ENCODE results near the gene LYVE1.

The LYVE1 gene

DNA sequence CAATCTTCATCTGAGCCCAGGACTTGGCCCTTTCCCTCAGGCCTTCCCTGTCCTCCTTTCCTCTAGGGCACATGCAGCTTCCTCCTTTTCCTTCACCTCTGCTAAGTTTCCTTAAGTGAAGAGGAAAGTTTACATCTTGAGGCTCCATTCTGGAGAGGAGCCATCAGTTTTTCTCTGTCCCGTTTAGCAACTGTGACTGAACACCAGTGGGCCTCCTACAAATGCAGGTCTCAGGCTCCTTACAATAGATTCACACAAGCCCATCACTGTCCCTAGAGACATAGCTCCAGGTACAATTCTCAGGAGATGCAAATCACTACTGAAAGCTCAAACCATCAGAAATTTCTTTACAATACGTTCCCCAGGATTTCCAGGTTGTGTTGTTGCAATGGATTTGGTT lies 23.3 kb upstream of the LYVE1 start:
- DNase-seq = no peak

DNA sequence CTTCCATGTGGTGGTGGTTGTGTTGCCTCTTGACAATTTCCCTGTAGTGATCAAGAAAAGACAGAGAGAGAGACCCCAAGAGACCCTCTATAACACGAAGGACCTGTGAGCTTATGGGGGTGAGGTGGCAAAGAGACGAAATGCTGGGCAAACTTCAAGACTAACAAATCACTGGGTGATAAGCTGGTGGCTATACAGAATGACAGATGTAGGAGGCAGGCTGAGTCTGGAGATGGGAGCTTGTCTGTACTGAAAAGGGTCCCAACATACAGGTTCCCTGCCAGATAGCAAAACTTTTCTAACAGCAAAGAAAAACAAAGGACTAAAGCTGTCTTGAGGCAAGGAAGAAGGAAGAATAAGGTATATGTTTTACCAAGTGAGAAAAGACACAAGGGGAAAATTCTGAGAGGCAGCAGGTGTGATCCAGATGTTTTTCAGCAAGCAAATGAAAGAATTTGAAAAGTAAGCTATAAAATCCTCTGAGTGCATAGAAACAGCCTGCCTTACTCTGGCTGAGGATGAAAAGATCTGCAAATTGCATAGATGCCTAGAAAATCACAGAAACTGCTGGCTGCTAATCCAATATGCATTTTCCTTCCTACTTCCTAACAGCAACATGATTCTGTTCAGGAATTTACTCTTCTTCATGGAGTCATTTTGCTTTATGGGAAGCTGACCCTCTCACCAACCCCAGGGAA lies 21.9 kb upstream of the LYVE1 start:
- DNase-seq = no peak

DNA sequence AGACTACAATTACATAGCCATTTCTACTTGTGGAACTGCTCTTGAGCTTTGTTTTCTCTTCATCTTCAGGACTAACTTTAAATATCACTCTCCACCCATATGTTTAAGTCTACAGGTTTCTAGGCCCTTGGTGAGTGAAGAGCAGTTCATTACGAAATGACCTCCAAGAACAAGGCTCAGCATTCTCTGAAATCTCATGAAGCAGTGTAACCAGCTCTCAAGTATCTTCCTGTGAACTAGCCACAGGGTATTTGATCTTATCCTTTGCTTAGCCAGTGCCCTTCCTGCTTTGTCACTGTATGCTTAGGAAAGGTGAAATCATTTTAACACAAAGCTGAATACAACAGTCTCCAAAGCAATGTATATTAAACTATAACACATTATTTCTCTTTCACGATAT lies 20.4 kb upstream of the LYVE1 start:
- DNase-seq = no peak

DNA sequence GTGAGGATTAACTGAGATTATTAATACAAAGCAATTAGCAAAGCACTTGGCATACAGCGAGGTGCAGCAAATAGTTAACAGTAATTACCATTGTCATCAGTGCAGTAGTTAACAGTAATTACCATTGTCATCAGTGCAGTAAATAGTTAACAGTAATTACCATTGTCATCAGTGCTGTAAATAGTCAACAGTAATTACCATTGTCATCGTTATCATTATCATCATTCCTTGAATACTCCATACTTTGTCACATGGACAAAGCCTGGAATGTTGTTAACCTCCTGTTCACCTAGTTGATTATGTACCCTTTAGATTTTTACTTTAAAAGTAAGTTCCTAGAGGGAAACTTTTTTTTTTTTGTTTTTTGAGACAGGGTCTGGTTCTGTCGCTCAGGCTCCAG lies 19.5 kb upstream of the LYVE1 start:
- DNase-seq = no peak

DNA sequence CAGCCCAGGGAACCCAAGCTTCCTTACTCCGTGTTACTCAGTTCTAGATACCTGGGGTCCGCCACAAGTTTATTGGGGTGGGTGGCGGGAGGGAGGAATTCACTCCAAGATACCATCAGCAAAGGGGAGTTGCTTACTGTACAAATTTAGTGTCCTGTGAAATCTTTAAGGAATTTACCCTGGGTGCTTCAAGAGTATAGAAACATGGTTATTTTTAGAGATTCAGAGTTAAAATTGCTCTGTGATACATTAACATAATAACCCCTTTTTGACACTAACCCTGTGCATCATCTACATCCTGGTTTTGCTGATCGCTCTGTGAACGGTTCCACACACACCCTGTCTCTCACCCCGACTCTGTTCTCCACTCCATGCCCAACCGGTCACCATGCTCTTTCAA lies 18.9 kb upstream of the LYVE1 start:
- no peak for DNase-seq

DNA sequence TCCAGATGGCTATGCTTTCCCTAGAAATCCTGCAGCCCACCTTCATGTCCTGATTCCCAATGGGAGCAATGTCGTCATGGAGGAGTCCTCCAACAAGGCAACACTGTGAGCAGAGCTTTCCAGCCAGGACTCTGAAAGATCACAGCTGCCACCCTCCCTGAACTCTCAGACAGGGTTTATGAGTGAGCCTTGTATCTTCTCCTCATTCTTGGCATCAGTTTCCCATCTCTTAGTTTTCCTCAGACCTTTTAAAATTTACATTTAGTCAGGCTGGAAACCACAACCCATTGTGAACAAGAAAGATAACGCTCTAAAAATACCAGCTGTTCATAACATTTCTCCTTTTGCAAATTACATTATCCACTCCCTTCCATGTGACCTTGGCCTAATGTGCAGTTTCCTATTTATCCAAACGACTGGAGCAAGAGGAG lies 15.6 kb upstream of the LYVE1 start:
- DNase-seq = no peak

DNA sequence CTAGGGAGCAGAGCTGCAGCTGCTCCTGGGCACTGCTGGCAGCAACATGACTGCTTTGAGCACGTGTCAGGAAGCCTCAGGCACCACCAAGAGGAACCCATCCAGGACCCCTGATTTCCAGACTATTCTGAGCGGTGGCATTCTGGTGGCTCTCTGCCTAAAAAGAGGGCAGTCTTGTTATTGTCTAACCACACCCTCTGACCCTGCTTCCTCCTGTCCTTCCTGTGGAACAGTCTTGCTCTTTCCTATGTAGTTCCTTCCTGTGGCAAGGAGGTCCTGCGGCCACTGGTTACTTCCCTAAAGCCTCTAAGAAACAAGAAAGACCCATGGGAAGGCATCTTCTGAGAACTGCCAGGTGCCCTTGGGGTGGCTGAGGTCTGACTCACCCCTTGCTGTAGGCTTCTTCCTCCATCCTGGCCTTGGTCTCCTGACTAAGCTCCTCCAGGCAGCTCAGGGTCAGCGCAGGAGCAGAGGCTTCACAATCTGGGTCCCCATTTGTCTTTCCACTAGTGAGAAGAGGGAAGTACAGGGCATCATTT lies 13.1 kb upstream of the LYVE1 start:
- no peak for DNase-seq

DNA sequence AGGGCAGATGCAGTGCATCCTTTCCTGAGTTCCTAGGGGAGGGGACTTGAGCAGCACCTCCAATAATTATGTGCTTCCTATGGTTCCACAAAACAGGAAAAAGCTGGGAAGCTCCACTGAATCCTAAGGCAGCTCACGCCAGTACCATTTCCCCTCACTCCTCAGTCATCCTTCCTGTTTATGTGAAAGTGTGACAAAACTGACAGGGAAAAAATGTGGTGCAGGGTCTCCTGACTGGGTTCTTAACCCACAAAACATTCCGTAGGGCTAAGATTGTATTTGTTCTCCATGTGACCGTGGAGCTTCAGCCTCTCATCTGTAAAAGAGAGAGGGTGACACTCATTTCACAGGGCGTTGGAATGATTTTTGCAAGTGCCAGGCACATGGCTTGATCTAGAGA lies 12.2 kb upstream of the LYVE1 start:
- no peak for DNase-seq

DNA sequence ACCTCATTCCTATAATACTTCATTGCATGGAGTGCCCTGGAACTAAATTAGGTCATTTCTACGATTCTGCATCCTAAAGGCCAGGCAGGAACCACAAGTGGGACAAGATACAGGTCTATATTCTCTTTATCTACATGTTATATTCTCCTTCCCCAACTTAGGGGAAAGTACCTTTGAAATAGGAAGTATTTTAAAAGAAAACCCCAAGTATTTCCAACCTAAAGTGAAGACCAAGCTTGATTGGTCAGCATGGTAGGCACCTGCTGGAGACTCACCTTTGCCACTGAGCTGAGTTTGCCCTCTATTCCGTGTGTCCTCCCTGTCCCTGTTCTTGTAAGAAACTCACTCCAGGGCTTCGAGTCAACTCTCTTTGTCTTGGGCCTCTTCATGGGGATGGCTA lies 11.2 kb upstream of the LYVE1 start:
- DNase-seq = no peak

DNA sequence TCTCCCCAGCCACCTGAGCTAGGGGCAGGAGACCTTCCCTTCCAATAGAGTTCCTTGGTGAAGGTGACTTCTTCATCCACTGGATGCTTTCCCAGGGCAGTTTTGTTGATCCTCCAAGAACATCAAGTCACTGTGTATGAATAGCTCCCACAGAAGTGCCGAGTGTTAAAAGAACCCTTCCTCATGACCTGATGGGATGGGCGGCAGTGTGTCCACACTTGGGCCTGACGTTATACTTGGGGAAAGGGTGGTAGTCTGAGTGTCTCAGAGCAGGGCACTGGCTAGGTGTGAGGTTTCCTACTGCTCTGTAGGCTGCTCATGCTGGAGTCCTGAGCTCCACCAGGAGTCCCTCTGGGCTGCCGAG lies 7.6 kb upstream of the LYVE1 start:
- DNase-seq = no peak

DNA sequence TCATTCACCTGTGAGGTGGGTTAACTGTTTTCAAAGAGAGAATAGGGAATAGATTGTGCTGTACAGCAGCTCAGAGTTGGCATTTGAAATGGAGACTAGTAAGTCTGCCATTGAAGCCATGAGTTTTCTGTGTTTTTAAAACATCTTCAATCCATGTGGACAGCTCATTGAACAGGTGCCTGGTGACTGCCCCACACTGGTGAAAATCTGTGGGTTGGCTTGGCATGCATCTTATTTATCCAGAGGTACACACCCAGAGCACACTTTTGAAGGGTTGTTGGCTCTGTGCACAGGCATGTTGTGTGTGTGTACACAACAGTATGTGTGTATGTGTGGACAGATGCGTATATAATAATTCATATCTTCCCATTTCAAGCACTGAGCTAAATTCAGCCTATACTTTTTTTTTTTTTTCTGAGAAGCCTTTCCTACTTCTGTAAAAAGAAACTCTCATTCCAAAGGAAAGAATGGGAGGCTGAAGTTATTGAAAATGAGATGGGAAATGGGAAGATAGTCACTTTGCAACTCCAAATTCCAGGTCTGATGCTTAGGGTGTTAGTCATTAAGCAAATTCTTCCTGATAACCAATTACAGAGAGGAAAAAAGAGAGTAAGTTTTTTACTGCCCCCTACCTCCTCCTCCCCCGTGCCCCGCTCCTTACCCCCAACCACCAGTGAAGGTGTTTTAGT lies 7.0 kb upstream of the LYVE1 start:
- no peak for DNase-seq

DNA sequence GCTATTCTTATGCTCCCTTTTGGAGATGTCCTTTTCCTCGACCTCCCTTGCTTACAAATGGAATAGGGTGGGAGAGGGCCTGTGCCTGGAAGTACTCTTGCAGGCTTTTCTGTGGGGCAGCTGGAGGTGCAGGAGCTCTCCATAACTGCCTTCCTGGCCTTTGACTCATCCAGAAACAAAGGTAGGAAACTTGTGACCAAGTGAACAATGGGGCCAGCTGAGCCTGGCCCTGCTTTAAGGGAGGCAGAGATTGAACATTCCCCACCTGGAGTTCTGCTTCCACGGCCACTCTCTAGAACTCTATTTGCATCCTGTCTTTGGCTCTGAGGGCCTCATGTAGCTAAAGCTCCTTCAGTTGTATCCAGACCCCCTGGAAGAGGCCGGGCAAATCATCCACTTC lies 5.1 kb upstream of the LYVE1 start:
- DNase-seq = no peak

DNA sequence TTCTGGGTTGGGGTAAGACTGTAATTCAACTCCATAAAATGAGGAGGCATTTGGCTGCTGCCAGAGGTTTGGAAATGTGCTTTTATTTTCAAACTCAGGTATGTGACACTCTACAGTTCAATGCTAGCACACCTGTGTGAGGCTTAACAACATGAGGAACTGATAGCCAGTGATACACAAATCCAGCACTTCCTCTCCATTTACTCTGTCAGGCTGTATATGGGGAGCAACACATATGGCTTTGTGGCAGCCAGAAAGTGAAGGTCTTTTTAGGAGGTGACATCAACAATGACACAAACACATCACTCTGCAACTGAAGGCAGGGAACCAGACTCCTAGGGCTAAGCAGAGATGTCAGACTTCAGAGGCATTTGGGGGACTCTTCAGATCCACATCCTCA lies 4.6 kb upstream of the LYVE1 start:
- no peak for DNase-seq

DNA sequence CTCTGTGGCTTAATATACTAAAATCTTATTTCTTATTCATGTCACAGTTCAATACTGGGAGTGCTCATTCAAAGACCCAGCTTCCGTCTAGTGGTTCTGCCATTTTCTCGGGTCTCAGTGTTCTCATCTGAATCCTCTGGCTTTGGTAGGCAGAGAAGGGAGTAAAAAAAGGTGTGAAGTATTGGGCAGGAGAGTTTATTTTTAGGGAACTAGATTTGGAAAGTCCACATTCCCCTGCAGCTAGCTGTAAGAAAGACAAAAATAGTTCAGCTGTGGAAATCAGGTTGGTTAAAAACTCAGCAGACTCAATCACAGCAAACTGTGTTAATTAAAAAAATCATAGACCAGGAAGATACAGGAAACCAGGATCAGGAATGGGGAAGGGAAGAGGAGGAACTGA lies 4.1 kb upstream of the LYVE1 start:
- no peak for DNase-seq

DNA sequence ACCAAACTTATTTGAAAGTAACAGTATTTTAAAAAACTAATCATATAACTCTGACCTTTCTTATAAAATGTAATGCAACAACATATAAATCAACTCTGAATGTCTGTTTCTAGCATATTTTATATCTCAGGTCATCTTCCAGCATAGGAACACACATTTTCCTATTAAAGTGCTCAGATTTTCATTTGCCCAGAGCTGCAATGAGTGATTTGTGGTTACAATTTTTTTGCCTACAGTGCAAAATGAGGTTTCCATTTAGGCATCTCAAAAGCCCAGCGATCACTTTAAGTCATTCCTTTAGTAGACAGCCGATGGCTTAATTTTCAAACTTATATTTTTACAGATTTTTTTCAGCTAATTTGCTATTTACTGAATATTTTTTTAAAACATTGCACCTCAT lies 1.0 kb downstream of the LYVE1 start:
- DNase-seq = no peak

DNA sequence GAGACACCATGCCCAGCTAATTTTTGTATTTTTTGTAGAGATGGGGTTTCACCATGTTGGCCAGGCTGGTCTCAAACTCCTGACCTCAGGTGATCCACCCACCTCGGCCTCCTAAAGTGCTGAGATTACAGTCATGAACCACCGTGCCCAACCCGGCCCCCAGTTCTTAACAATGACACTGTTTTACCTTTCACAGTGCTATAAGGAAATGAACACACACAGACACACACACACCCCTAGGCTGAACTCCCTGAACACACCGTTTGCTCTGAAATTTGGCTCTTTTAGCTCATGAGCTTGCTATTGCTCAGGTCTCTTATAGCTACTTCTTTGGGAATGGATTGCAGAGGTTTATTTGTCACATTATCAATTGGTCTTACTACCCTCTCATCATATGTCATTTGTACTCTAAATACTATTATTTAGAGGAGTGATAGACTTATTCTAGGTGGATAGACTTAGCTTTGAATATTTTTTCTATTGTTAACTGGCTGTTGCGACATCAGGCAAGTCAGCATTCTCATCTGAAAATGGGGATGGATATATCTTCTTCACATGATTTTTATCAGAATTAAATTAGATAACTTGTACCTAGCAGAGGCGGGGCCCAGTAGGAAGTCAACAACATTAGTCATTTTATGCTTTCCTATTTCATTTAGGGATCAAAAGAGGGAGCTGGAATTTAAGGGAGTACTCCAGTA lies 2.1 kb downstream of the LYVE1 start:
- no peak for DNase-seq

DNA sequence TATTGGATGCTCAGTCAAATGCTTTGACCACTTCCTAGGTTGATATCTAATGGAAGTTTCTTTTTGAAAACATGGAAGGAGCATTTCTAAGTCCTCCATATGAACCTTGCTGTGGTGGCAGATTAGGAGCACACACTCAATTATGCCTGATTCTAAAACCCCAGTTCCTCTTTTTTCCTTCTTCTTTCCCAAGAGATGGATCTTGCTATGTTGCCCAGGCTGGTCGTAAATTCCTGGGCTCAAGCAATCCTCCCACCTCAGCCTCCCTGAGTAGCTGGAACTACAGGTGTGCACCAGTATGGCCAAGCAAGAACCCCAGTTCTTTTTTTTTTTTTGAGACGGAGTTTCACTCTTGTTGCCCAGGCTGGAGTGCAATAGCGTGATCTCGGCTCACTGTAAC lies 3.0 kb downstream of the LYVE1 start:
- no peak for DNase-seq

DNA sequence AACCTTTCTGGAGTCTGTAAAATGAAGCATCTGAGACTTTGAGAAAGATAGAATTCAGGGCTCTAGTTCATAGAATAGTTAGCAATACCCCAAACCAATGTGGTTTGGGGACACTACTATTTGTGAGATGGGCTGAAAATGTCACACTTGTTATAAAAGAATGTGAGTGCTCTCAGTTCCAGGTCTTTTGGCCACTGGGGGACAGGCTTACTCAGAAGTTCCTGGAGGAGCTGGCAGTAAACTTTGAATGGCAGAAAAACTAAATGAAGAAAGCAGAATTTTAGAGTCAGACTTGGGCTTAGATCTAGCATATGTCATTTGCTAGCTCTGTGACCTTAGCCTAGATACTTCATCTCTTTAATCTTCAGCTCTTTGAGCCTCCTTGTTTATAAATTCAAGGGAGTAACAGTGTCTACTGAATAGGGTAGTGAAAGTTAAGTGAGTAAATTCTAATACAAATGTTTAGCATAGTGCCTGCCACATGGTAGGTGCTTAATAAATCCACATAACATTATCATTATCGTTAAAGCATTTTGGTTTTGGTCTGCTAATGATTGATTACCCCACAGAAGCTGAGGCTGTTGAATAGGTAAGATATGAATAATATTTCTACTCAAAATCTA lies 3.7 kb downstream of the LYVE1 start:
- DNase-seq = no peak

DNA sequence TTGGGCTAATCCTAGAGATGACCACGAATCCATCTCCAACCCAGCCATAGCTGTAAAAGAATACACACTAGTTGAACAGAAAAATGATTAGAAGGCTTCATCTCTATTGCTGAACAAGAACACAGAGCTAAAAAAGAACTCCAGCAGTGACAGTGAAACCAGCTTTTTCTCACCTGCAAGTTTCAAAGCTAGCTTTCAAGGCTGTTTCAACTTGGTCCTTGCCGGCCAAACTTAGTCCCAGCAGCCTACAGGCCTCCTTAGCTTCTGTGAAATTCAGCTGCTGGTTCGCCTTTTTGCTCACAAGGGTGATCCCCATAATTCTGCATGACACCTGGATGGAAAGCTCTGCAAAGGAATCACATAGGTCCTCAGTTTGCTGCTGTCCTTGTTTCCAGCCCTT lies 4.4 kb downstream of the LYVE1 start:
- DNase-seq = no peak

DNA sequence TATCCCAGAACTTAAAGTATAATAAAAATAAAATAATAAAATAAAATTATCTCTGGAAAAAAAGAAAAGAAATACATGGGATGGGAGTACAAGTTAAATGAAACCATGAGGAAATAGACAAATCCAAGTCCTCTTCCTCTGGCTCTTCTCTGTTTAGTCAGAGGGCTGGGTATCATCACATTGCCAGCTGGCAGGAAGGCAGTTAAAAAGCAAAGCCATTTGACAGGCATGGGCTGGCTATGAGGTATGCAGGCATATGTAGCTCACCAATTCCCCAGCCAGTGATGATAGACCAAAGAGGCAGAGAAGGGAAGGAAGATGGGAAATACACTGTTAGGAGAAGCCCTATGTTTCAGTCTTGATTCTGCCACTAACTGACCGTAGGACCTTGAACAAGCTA lies 6.5 kb downstream of the LYVE1 start:
- no peak for DNase-seq

DNA sequence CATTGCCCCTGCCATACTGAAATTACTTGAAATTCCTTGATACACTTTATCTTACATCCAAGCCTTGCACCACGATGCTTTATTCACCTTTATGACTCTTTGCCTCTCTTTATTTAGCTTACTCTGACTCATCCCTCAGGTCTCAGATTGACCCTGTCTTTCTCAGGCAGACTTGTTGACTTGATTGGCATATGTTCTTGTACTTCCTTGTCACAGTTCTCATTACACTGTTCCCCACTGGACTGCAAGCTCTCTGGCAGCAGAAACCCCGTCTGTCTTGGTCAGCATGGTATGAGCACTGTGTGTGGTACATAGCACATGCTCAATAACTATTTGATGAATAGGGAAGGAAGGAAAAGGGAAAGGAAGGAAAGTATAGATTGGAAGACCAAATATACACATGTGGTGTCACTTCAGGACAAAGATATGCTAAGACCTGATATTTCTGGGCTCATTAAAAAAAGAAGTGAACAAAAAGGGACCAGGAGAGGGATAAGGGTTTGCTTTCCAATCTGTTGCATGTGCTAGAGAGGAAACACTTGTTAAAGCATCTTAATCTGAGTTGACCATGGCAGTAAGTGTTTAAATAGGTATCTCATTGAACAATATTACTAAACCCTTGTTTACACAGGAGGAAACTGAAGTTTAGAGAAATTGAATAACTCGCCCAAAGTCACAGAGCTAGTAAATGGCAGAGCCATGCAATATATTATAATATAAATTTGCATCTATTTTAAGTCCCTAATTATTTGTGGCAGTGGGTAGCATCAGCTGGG lies 7.2 kb downstream of the LYVE1 start:
- DNase-seq = no peak

DNA sequence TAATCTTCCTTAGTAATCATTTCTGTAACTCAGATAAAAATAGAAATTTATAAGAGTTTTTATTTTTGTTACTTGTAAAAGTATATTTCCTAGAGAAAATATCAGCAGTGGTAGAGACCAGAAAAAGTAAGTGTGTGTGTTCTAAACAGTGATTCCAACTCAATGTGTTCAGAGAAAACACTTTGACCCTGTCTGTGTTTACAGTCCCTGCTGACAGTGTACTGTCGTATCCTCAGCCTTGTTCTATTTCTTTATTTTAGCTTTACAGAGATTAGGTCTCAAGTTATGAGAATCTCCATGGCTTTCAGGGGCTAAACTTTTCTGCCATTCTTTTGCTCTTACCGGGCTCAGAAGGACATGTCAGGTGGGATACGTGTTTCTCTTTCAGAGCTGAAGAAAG lies 10.2 kb downstream of the LYVE1 start:
- DNase-seq = no peak

DNA sequence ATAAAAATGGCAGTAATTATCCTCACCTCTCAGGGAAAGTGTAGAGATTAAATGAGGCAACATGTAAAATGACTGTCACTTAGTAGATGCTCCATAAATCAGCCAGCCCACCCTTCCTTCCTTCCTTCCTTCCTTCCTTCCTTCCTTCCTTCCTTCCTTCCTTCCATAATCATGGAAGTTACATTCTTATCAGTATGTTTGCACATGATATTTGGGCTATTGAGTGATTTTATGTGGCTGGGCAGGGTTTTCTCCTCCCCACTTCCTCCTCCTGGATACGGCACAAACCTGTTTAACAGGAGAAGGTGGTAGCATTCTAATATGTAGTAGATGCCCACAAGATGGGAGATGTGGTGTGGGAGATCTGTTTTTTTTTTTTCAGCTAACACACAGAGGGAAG lies 11.9 kb downstream of the LYVE1 start:
- DNase-seq = no peak

Data from NCI-H1048 (cell line).